HFF-Myc (cell line): Measurements from ENCODE around the gene GAB3.

Experiments
- DNase-seq: peaks from one replicate; pipeline ENCODE4 v3.0.0-alpha.2; 2011; ENCODE audit warnings: low read depth; ENCODE audit errors: extremely low read depth
- H3K4me3 ChIP-seq: replicated peaks from 2 replicates; pipeline ENCODE4 v1.5.1; 2011; ENCODE audit warnings: low read depth, mild to moderate bottlenecking, control low read depth, low read length
- TF ChIP-seq, protein P1 (sequence below): IDR thresholded peaks from 2 replicates; pipeline ENCODE4 v1.5.1; 2012; ENCODE audit warnings: mild to moderate bottlenecking, low read depth, low read length, control low read depth; ENCODE audit errors: missing control alignments

The GAB3 gene

DNA sequence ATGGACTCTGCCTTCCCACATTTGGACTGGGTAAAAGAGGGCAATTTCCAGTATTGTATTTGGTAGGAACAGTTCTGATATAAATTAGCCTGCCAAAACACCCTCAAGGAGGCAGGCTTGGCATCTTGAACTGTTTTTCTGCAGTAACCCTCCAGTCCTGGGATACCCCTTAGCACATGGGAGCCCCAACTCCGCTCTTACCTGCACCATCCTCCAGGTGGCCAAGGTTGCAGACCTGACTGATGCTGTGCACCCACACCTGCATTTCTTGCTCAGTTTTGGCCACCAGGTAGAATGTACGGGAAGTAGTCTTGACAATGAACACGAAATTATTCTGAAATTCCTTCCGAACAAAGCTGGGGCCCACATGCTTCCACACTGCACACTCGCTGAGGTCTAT is 35.1 kb downstream of the GAB3 start:
- no peak for DNase-seq
- H3K4me3 ChIP-seq: no peak overlapping the region
- TF ChIP-seq, protein P1, sequence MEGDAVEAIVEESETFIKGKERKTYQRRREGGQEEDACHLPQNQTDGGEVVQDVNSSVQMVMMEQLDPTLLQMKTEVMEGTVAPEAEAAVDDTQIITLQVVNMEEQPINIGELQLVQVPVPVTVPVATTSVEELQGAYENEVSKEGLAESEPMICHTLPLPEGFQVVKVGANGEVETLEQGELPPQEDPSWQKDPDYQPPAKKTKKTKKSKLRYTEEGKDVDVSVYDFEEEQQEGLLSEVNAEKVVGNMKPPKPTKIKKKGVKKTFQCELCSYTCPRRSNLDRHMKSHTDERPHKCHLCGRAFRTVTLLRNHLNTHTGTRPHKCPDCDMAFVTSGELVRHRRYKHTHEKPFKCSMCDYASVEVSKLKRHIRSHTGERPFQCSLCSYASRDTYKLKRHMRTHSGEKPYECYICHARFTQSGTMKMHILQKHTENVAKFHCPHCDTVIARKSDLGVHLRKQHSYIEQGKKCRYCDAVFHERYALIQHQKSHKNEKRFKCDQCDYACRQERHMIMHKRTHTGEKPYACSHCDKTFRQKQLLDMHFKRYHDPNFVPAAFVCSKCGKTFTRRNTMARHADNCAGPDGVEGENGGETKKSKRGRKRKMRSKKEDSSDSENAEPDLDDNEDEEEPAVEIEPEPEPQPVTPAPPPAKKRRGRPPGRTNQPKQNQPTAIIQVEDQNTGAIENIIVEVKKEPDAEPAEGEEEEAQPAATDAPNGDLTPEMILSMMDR: no peak

DNA sequence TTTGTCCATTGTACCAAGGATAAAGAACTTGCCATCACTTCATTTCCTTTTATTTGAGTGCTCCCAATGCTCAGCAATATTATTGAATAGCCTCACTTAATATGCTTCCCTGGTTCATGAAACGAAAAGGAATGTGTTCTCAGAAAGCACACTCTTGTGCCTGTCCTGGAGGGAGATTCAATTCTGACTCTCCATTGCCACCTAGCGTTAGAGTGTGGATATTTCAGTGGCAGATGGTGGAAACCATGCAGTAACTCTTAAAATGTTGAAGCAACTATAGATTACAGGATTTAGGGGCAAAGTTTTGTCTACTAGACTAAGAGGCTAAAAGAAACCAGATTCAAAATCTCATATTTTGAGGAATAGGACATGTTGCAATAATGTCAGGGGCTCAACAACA is 36.0 kb downstream of the GAB3 start:
- no peak for DNase-seq
- H3K4me3 ChIP-seq: no peak overlapping the region
- TF ChIP-seq, protein P1: peak; percentile 59

DNA sequence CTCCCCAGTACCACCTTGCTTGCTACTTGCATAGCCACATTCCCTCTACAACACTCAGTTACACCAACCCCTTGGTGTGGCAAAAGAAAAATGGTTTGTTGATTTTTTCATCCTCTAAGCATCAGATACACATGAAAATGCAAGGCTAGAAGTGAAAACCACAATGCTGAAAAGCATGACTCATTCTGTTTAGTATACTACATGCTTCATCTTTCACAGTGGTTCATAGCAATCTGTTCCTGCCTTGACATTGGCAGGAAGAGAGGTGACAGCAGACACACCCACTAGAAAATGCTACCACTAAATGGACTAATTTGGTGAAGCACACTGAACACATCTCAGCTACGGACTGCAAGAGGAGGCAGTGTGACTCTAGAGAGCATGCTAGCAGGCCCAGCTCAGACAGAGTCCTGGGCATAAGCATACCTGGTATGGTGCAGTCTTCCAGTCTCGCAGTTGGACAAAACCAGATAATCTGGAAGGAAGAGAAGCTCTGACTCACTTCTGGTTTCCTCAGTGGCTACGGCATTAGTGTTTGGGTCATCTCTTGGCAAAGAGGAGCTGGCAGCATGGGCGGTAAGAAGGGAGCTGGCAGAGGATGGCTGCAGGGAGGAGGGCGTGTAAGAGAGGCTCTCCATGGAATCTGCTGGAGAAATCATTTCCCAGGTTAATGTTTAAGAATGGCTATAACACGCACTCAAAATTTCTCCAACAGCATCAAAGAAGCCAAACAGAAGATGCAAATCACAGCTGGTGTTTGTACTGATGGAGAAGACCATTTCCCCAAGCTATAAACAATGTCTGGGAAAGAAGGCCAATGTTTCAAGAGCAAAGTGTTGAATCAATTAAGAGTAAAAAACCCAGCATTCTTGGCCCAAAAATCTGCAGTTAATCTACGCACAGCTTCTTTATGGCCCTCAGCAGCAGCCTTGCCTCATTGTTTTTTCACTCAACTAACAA is 37.8 kb downstream of the GAB3 start:
- no peak overlapping the region for H3K4me3 ChIP-seq

DNA sequence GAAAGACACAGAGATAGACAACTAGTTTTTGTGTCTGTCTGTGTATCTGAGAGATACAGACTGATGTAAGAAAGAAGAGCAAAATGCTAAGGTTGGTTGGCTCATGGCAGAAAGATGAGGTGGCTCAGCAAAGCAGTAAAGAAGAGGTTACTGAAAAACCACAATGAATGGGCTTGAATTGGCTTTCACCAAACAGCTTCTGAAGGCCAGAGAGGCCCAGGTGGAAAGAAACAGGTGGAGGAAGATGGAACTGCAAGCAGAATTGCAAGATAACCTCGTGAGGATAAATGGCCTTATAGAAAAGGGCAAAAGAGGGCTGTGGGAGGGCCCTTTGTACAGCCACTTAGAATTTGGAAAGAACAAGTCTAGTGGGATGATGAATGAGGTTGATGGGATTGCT is 39.6 kb downstream of the GAB3 start:
- TF ChIP-seq, protein P1: no peak
- no peak for DNase-seq
- no peak overlapping the region for H3K4me3 ChIP-seq

More for the DNA sequence above, 37.8 kb downstream of the GAB3 start:
- TF ChIP-seq, protein P1: no peak
- DNase-seq: peak; percentile 55

DNA sequence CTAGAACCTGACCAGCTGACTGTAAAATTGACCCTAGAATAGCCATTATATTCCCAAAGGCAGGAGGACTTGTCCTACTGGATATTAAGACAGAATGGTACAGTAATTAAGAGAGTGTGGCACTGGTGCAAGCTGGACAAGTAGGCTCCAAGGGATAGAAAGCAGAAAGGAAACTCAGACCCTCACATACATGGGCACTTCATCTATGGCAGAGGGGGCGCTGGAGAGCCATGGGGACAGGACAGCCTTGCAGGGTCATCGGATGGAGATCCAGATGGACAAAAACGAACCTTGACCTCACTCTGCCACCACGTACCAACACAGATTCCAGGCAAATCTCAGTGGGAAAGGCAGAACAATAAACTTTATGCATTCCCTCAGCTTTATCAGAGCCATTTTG is 40.6 kb downstream of the GAB3 start:
- DNase-seq: no peak
- TF ChIP-seq, protein P1: no peak
- no peak overlapping the region for H3K4me3 ChIP-seq

DNA sequence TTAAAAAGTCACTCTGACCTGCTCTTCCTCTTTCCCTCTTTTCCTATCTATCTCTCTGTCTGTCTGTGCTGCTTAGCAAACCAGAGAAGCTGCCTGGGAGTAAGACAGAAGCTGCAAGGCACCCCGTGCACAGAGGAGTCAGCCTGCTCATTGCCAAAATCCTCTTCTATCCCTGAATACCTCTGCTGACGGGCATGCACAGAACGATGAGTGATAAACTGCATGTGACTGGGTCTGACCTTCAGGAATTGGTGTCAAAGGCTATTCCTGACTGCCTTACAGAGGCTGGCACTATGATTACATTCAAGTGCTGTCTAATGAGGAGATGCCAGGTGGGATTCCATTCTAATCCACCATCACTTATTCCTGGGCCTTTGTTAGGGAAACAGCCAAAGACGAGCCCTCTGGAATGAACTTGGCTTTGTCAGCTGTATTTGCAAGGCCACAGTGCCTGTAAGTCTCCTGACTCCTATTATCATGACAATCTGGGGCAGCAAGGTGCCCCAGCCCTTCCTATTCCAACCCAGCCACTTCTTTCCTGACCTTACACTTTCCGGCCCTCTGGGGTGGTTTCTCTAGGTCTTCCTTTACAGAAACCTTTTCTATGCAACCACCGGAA is 52.1 kb downstream of the GAB3 start:
- no peak overlapping the region for H3K4me3 ChIP-seq
- TF ChIP-seq, protein P1: no peak
- DNase-seq: no peak
